Immature natural killer cell (primary cell): ENCODE measurements around the gene TGFBR3L. TPM values are rescaled to one million over a fixed set of nuclear protein-coding genes. Genes with fewer than 3 reads are reported as not detected.

ENCODE experiments used
- DNase-seq, 3 donors: peaks; one replicate each; pipeline ENCODE4 v3.0.0; 2022; ENCODE audit warnings: mixed read lengths in 1 of 3
- H3K27ac Mint-ChIP-seq, 6 donors: one replicate each; pipeline ENCODE4 v1.8.0; 2020; ENCODE audit warnings: mixed read lengths in 6 of 6, mild to moderate bottlenecking in 5 of 6, inconsistent platforms in 4 of 6, moderate library complexity in 3 of 6
- H3K27me3 Mint-ChIP-seq, 3 donors: one replicate each; pipeline ENCODE4 v1.8.0; 2020 to 2021; ENCODE audit warnings: low read depth in 3 of 3, mild to moderate bottlenecking in 3 of 3, mixed read lengths in 3 of 3, moderate library complexity in 3 of 3, inconsistent platforms in 1 of 3
- H3K36me3 Mint-ChIP-seq, 3 donors: one replicate each; pipeline ENCODE4 v1.8.0; 2020; ENCODE audit warnings: mixed read lengths in 3 of 3, inconsistent platforms in 2 of 3, mild to moderate bottlenecking in 2 of 3
- H3K4me1 Mint-ChIP-seq, 2 donors: one replicate each; pipeline ENCODE4 v1.8.0; 2020; ENCODE audit warnings: inconsistent platforms in 2 of 2, mild to moderate bottlenecking in 2 of 2, mixed read lengths in 2 of 2, moderate library complexity in 1 of 2
- H3K4me3 Mint-ChIP-seq, 5 donors: one replicate each; pipeline ENCODE4 v1.8.0; 2020; ENCODE audit warnings: mild to moderate bottlenecking in 5 of 5, mixed read lengths in 5 of 5, inconsistent platforms in 3 of 5, moderate library complexity in 3 of 5
- H3K9me3 Mint-ChIP-seq, 6 donors: one replicate each; pipeline ENCODE4 v1.8.0; 2020; ENCODE audit warnings: mild to moderate bottlenecking in 6 of 6, mixed read lengths in 6 of 6, inconsistent platforms in 4 of 6, moderate library complexity in 3 of 6
- polyA plus RNA-seq, 3 donors: library from polyadenylated mRNA; unstranded; fragments of 300-500 nt; fragmentation: Illumina TruSeq; gene quantifications; one replicate each; pipeline ENCODE4 v1.2.3, GENCODE V29; 2021

Gene TGFBR3L
- polyA plus RNA-seq, 3 donors from 2014 or later, result 0.86 TPM; not detected in 2

- Mint-ChIP-seq H3K36me3 (no peaks in the 10 kb centered on the region), H3K9me3 (no peaks in the 10 kb centered on the region), H3K4me3 (peak overlapping the region; percentile 17 to 79 (median 66)), H3K4me1 (peaks cover 14 to 44% of the 10 kb centered on the region in 2 donors), H3K27me3 (peaks cover 8 to 29% (median 13%) of the 10 kb centered on the region in 3 donors), H3K27ac (peak overlapping the region in 1 of 6 donors; percentile 82)
- no peak for DNase-seq
These were observed 42.1 kb upstream of the TGFBR3L start for GRCh38 chr19:7872306-7873204.

DNA sequence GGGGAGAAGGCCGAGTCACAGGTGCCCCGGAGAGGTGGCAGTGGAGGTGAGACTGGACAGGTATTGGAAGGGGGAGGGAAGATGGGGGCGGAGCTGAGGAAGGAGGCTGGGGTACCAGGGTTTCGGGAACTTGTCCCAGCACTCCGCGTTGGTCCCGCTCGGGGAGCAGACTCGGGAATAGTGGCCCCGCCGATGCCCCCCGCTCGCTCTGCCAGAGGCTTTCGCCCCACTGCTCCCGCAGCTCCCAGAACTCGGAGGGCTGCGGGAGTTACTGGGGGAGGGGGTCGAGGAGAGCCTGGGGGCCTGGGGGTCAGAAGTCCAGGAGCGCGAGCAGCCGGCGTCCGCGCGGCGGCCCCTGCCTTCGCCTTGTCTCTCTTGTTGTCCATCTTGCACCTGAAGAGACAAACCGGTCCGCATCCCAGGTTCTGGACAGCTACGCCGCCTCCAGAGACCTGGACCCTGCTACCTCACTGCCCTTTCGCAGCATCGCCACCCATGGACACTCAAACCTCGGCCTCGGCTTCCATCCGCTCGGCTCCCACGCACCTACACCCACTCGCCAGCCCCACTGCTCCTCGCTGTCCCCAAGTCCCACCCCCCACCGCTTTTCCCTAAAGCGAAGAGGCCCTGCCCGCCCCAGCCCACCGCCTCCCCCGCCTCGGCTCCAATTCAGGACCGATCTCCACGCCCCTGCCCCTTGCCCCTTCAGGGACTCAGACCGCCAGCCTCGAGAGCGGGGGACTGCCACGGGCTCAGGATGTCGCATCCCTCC, 41.1 kb upstream of the TGFBR3L start:
- H3K4me3 Mint-ChIP-seq, result peak overlapping the region; percentile 52 to 71 (median 61)
- no peaks in the 10 kb centered on the region for H3K9me3 Mint-ChIP-seq
- no peaks in the 10 kb centered on the region for H3K36me3 Mint-ChIP-seq
- DNase-seq, result no peak
- peaks cover 14 to 42% of the 10 kb centered on the region in 2 donors for H3K4me1 Mint-ChIP-seq
- H3K27me3 Mint-ChIP-seq, result peaks cover 8 to 29% (median 13%) of the 10 kb centered on the region in 3 donors
- H3K27ac Mint-ChIP-seq, result no peak overlapping the region

- peak within 1 kb of the TSS; percentile 52 to 71 (median 61) for H3K4me3 Mint-ChIP-seq
- no peaks in the 10 kb centered on the region for H3K36me3 Mint-ChIP-seq
- H3K27me3 Mint-ChIP-seq, result peaks cover 6 to 25% (median 12%) of the 10 kb centered on the region in 3 donors
- H3K27ac Mint-ChIP-seq, result no peak within 1 kb of the TSS
- no peaks in the 10 kb centered on the region for H3K9me3 Mint-ChIP-seq
- H3K4me1 Mint-ChIP-seq, result peaks cover 14 to 37% of the 10 kb centered on the region in 2 donors
- no peak for DNase-seq
These were observed 40.3 kb upstream of the TGFBR3L start, which contains the start of gene PRR36 for GRCh38 chr19:7874076-7874896. Gene PRR36 (minus strand): TSS chr19:7874390. CDS start chr19:7873689, 701 bp downstream.

DNA sequence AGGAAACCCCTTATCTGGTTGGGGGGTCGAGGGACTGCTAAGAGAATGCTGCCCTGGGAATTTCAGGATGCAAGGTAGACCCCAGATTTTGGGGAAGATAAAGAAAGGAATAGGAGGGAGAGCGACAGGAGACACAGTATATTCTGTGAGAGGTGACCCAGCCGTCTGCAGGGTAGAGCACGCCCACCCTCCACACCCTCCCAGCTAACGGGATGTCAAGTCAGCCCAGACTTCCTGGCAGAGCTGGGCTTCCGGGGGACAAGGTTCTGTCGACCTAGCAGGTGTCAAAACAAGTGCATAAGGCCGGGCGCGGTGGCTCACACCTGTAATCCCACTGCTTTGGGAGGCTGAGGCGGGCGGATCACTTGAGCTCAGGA, 39.7 kb upstream of the TGFBR3L start:
- peaks cover 14 to 36% of the 10 kb centered on the region in 2 donors for H3K4me1 Mint-ChIP-seq
- no peak for DNase-seq
- peak overlapping the region; percentile 27 to 57 (median 42) for H3K4me3 Mint-ChIP-seq
- H3K36me3 Mint-ChIP-seq, result no peaks in the 10 kb centered on the region
- H3K27me3 Mint-ChIP-seq, result peaks cover 6 to 25% (median 11%) of the 10 kb centered on the region in 3 donors
- H3K27ac Mint-ChIP-seq, result no peak overlapping the region
- no peaks in the 10 kb centered on the region for H3K9me3 Mint-ChIP-seq

DNA sequence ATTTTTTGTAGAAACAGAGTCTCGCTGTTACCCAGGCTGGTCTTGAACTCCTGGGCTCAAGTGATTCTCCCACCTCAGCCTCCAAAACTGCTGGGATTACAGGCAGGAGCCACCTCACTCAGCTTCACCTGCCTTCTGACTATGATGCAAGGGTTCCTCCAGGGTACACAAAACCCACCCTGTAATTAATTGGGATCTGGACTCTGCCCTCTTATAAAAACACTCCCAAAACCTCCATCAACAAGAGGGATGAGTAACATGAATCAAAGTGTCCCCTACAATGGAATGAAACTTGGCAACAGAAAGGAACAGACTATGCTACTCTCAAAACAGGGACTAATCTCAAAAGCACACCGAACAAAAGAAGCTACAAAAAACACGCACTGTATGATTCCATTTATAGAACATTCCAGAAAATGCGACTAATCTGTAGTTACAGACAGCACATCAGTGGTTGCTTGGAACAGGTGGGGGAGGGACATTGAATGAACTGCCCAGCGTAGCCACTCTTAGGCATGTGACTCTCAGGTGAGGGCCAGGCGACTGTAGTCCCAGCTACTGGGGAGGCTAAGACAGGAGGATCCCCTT, 37.3 kb upstream of the TGFBR3L start:
- H3K27ac Mint-ChIP-seq, result no peak overlapping the region
- H3K4me3 Mint-ChIP-seq, result no peak overlapping the region
- peaks cover 0 to 15% of the 10 kb centered on the region in 2 donors for H3K4me1 Mint-ChIP-seq
- H3K36me3 Mint-ChIP-seq, result no peaks in the 10 kb centered on the region
- H3K9me3 Mint-ChIP-seq, result no peaks in the 10 kb centered on the region
- H3K27me3 Mint-ChIP-seq, result peaks cover 5 to 16% (median 7%) of the 10 kb centered on the region in 3 donors
- DNase-seq, result no peak

- Mint-ChIP-seq H3K27ac (no peak overlapping the region), H3K4me3 (no peak overlapping the region), H3K9me3 (no peaks in the 10 kb centered on the region)
These were observed 35.4 kb upstream of the TGFBR3L start for GRCh38 chr19:7879111-7879807.

GRCh38 chr19:7879836-7880235, 34.8 kb upstream of the TGFBR3L start:
- no peaks in the 10 kb centered on the region for H3K36me3 Mint-ChIP-seq
- peaks cover 0 to 3% of the 10 kb centered on the region in 2 donors for H3K4me1 Mint-ChIP-seq
- DNase-seq, result no peak
- no peak overlapping the region for H3K27ac Mint-ChIP-seq
- no peak overlapping the region for H3K4me3 Mint-ChIP-seq
- H3K9me3 Mint-ChIP-seq, result no peaks in the 10 kb centered on the region
- H3K27me3 Mint-ChIP-seq, result peaks cover 3 to 12% (median 4%) of the 10 kb centered on the region in 3 donors

More at GRCh38 chr19:7879111-7879807, 35.4 kb upstream of the TGFBR3L start:
- no peaks in the 10 kb centered on the region for H3K36me3 Mint-ChIP-seq
- peaks cover 0 to 7% of the 10 kb centered on the region in 2 donors for H3K4me1 Mint-ChIP-seq
- peaks cover 3 to 12% (median 4%) of the 10 kb centered on the region in 3 donors for H3K27me3 Mint-ChIP-seq
- no peak for DNase-seq

- Mint-ChIP-seq H3K4me1 (no peaks in the 10 kb centered on the region), H3K27ac (no peak overlapping the region), H3K36me3 (no peaks in the 10 kb centered on the region), H3K4me3 (no peak overlapping the region), H3K9me3 (no peaks in the 10 kb centered on the region), H3K27me3 (peaks cover 4 to 5% (median 5%) of the 10 kb centered on the region in 3 donors)
- no peak for DNase-seq
These were observed 32.7 kb upstream of the TGFBR3L start for GRCh38 chr19:7881910-7882309.

GRCh38 chr19:7883105-7883504, 31.5 kb upstream of the TGFBR3L start:
- Mint-ChIP-seq H3K27me3 (peaks cover 2 to 8% (median 5%) of the 10 kb centered on the region in 3 donors), H3K4me1 (no peaks in the 10 kb centered on the region), H3K36me3 (no peaks in the 10 kb centered on the region), H3K4me3 (no peak overlapping the region), H3K9me3 (no peaks in the 10 kb centered on the region), H3K27ac (no peak overlapping the region)
- no peak for DNase-seq

GRCh38 chr19:7883796-7884570, 30.6 kb upstream of the TGFBR3L start:
- Mint-ChIP-seq H3K9me3 (no peaks in the 10 kb centered on the region), H3K36me3 (no peaks in the 10 kb centered on the region), H3K4me1 (no peaks in the 10 kb centered on the region), H3K27me3 (peaks cover 2 to 9% (median 5%) of the 10 kb centered on the region in 3 donors), H3K4me3 (no peak overlapping the region), H3K27ac (no peak overlapping the region)
- no peak for DNase-seq

- H3K27ac Mint-ChIP-seq, result no peak overlapping the region
These were observed 28.8 kb upstream of the TGFBR3L start for GRCh38 chr19:7885818-7886217.

More at GRCh38 chr19:7885818-7886217, 28.8 kb upstream of the TGFBR3L start:
- peaks cover 2 to 8% (median 5%) of the 10 kb centered on the region in 3 donors for H3K27me3 Mint-ChIP-seq
- DNase-seq, result no peak
- no peaks in the 10 kb centered on the region for H3K9me3 Mint-ChIP-seq
- no peaks in the 10 kb centered on the region for H3K36me3 Mint-ChIP-seq
- no peaks in the 10 kb centered on the region for H3K4me1 Mint-ChIP-seq
- no peak overlapping the region for H3K4me3 Mint-ChIP-seq
